ENCODE results near the gene AKAP10. TPM values are rescaled to one million over a fixed set of nuclear protein-coding genes. Genes with fewer than 3 reads are reported as not detected.

The AKAP10 gene
- total and polyA plus RNA-seq, 10 of the 15 experiments (the other 5 are each of a cell fraction or from before 2014, with no cell fraction given) = 4.3 to 23.7 (median 14.7) TPM

DNA sequence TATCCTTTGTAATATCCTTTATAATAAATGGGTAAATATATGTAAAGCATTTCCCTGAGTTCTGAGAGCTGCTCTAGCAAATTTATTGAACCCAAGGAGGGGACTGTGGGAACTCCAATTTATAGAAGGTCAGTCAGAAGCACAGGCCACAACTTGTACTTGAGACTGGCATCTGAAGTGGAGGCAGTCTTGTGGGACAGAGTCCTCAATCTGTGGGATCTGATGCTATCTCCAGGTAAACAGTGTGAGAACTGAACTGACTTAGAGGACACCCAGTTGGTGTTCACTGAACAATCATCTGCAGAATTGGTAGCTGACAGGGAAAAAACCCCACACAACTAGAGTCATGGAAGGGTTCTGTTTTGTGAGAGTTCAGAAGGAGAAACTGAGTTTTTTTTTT, 34.0 kb downstream of the AKAP10 start (continued):
- TF ChIP-seq, protein P1, sequence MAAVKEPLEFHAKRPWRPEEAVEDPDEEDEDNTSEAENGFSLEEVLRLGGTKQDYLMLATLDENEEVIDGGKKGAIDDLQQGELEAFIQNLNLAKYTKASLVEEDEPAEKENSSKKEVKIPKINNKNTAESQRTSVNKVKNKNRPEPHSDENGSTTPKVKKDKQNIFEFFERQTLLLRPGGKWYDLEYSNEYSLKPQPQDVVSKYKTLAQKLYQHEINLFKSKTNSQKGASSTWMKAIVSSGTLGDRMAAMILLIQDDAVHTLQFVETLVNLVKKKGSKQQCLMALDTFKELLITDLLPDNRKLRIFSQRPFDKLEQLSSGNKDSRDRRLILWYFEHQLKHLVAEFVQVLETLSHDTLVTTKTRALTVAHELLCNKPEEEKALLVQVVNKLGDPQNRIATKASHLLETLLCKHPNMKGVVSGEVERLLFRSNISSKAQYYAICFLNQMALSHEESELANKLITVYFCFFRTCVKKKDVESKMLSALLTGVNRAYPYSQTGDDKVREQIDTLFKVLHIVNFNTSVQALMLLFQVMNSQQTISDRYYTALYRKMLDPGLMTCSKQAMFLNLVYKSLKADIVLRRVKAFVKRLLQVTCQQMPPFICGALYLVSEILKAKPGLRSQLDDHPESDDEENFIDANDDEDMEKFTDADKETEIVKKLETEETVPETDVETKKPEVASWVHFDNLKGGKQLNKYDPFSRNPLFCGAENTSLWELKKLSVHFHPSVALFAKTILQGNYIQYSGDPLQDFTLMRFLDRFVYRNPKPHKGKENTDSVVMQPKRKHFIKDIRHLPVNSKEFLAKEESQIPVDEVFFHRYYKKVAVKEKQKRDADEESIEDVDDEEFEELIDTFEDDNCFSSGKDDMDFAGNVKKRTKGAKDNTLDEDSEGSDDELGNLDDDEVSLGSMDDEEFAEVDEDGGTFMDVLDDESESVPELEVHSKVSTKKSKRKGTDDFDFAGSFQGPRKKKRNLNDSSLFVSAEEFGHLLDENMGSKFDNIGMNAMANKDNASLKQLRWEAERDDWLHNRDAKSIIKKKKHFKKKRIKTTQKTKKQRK (IDR thresholded peaks at IDR 0.05; ENCODE audit: low read depth, low read length) = no peak
- TF ChIP-seq YY1 (IDR thresholded peaks at IDR 0.05; ENCODE audit: low read depth, low read length) = no peak
- TF ChIP-seq MEF2A (IDR thresholded peaks at IDR 0.05; ENCODE audit: insufficient read depth, low read depth, low read length) = no peak

DNA sequence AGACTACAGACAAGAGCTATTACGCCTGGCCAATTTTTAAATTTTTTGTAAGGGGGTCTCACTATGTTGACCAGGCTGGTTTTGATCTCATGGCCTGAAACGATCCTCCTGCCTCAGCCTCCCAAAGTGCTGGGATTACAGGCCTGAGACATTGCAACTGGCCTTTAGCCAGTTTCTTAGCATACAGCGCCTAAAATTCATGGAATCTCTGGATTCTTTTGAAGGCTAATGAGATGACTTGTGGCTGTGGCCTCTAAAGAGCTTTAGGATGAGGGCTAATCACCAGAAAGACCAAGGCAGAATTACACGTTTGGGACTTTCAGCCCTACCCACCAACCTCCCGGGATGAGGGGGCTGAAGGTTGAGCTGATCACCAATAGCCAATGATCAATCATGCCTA, 34.6 kb downstream of the AKAP10 start:
- ATAC-seq = no peak
- TF ChIP-seq KLF5 (IDR thresholded peaks at IDR 0.05; ENCODE audit: partially characterized antibody) (no peak), RBBP5 (conservative IDR thresholded peaks at IDR 0.05) (no peak), BMI1 (IDR thresholded peaks at IDR 0.05; ENCODE audit: borderline replicate concordance) (no peak), TCF12 (IDR thresholded peaks at IDR 0.05; ENCODE audit: low read depth, low read length) (no peak), SMAD5 (IDR thresholded peaks at IDR 0.05; ENCODE audit: low read depth) (no peak), MYC (IDR thresholded peaks at IDR 0.05; ENCODE audit: insufficient read depth, insufficient read length, insufficient replicate concordance, low read length, severe bottlenecking) (no peak)
- TF ChIP-seq, protein P2, sequence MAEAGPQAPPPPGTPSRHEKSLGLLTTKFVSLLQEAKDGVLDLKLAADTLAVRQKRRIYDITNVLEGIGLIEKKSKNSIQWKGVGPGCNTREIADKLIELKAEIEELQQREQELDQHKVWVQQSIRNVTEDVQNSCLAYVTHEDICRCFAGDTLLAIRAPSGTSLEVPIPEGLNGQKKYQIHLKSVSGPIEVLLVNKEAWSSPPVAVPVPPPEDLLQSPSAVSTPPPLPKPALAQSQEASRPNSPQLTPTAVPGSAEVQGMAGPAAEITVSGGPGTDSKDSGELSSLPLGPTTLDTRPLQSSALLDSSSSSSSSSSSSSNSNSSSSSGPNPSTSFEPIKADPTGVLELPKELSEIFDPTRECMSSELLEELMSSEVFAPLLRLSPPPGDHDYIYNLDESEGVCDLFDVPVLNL (IDR thresholded peaks at IDR 0.05; ENCODE audit: low read depth, low read length) = no peak
- TF ChIP-seq, protein P3, sequence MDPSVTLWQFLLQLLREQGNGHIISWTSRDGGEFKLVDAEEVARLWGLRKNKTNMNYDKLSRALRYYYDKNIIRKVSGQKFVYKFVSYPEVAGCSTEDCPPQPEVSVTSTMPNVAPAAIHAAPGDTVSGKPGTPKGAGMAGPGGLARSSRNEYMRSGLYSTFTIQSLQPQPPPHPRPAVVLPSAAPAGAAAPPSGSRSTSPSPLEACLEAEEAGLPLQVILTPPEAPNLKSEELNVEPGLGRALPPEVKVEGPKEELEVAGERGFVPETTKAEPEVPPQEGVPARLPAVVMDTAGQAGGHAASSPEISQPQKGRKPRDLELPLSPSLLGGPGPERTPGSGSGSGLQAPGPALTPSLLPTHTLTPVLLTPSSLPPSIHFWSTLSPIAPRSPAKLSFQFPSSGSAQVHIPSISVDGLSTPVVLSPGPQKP (IDR thresholded peaks at IDR 0.05; ENCODE audit: low read depth, low read length) = no peak
- TF ChIP-seq, protein P4, sequence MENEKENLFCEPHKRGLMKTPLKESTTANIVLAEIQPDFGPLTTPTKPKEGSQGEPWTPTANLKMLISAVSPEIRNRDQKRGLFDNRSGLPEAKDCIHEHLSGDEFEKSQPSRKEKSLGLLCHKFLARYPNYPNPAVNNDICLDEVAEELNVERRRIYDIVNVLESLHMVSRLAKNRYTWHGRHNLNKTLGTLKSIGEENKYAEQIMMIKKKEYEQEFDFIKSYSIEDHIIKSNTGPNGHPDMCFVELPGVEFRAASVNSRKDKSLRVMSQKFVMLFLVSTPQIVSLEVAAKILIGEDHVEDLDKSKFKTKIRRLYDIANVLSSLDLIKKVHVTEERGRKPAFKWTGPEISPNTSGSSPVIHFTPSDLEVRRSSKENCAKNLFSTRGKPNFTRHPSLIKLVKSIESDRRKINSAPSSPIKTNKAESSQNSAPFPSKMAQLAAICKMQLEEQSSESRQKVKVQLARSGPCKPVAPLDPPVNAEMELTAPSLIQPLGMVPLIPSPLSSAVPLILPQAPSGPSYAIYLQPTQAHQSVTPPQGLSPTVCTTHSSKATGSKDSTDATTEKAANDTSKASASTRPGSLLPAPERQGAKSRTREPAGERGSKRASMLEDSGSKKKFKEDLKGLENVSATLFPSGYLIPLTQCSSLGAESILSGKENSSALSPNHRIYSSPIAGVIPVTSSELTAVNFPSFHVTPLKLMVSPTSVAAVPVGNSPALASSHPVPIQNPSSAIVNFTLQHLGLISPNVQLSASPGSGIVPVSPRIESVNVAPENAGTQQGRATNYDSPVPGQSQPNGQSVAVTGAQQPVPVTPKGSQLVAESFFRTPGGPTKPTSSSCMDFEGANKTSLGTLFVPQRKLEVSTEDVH (IDR thresholded peaks at IDR 0.05; ENCODE audit: low read depth, partially characterized antibody) = no peak
- TF ChIP-seq, protein P5, sequence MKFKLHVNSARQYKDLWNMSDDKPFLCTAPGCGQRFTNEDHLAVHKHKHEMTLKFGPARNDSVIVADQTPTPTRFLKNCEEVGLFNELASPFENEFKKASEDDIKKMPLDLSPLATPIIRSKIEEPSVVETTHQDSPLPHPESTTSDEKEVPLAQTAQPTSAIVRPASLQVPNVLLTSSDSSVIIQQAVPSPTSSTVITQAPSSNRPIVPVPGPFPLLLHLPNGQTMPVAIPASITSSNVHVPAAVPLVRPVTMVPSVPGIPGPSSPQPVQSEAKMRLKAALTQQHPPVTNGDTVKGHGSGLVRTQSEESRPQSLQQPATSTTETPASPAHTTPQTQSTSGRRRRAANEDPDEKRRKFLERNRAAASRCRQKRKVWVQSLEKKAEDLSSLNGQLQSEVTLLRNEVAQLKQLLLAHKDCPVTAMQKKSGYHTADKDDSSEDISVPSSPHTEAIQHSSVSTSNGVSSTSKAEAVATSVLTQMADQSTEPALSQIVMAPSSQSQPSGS (IDR thresholded peaks at IDR 0.05; ENCODE audit: low read length) = no peak

More for the DNA sequence above, 34.6 kb downstream of the AKAP10 start:
- Histone ChIP-seq H3K27me3 (replicated peaks in 1 of 2; ENCODE audit: control insufficient read depth in 2 of 2, insufficient read depth in 2 of 2, low read length in 1 of 2) (no peaks in the 10 kb centered on the region), H3K36me3 (ENCODE audit: control insufficient read depth in 2 of 2, insufficient read depth in 2 of 2, low read length in 1 of 2) (peaks cover 16 to 43% of the 10 kb centered on the region in 2 experiments), H3K9ac (ENCODE audit: control insufficient read depth, insufficient read depth, low read length) (no peak overlapping the region), H3K79me2 (ENCODE audit: control insufficient read depth, insufficient read depth, low read length) (no peaks in the 10 kb centered on the region; the same call in 1 of the 2 replicates), H3K27ac (ENCODE audit: control insufficient read depth, insufficient read depth) (no peak overlapping the region), H3K4me3 (no peak overlapping the region), H3K4me1 (ENCODE audit: control insufficient read depth, insufficient read depth, low read length) (no peaks in the 10 kb centered on the region), H3K4me2 (ENCODE audit: control insufficient read depth, insufficient read depth) (no peak overlapping the region), H2AFZ (ENCODE audit: control insufficient read depth, low read depth, low read length) (no peak overlapping the region), H4K20me1 (ENCODE audit: control insufficient read depth, insufficient read depth) (no peaks in the 10 kb centered on the region), H3K9me3 (replicated peaks; ENCODE audit: control insufficient read depth, insufficient read depth, low read length) (no peaks in the 10 kb centered on the region)
- ChIA-PET RAD21 (ENCODE audit: unreplicated experiment) (no interaction called here), POLR2A (interaction anchor here (0.6 to 1.0 kb wide), 2 partner anchors 12 to 17 kb away, joined by 3 to 4 read pairs; no protein-coding TSS in a partner anchor), CTCF (interaction anchor here (1.3 kb wide), 1 partner anchor 12 kb away, joined by 3 read pairs; no protein-coding TSS in a partner anchor), SMC1A (ENCODE audit: uncharacterized antibody, unreplicated experiment) (no interaction called here)
- FAIRE-seq (no peak), DNase-seq (ENCODE audit: low read depth, low spot score) (no peak)
- BruUV-seq (replicated peaks) = no TSS peak
- in situ Hi-C loops (cut with MboI) = no loop called here
- intact Hi-C loops (cut with micrococcal nuclease; ENCODE audit: unreplicated experiment) = no loop called here
- 91% methylated on average over 5 of the region's 5 CpGs for WGBS (ENCODE audit: insufficient coverage, insufficient replicate concordance, low lambda C conversion rate, missing lambda C conversion rate)
